ENCODE data around the gene DNM1L.

DNA sequence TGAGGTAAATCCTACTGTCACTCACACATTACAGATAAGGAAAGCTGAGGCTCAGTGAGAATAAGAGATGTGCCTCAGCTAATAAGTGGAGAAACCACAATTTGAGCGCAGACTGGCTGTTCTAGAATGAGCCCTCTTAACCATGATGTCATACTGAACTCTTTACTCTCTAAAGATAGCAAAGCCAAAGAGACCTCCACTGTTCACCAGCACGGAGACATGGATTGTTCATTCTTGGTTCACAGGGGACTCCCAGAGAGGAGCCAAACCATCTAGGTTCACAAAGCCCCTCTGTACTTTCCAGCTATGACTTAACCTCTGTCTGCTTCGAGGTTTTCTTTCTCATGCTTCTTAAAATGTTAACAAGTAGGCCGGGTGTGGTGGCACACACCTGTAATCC, 109.3 kb downstream of the DNM1L start:
- TF ChIP-seq, protein P1, sequence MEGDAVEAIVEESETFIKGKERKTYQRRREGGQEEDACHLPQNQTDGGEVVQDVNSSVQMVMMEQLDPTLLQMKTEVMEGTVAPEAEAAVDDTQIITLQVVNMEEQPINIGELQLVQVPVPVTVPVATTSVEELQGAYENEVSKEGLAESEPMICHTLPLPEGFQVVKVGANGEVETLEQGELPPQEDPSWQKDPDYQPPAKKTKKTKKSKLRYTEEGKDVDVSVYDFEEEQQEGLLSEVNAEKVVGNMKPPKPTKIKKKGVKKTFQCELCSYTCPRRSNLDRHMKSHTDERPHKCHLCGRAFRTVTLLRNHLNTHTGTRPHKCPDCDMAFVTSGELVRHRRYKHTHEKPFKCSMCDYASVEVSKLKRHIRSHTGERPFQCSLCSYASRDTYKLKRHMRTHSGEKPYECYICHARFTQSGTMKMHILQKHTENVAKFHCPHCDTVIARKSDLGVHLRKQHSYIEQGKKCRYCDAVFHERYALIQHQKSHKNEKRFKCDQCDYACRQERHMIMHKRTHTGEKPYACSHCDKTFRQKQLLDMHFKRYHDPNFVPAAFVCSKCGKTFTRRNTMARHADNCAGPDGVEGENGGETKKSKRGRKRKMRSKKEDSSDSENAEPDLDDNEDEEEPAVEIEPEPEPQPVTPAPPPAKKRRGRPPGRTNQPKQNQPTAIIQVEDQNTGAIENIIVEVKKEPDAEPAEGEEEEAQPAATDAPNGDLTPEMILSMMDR (IDR thresholded peaks at IDR 0.05; ENCODE audit: insufficient read depth, low read depth, low read length) = no peak
- no peak for TF ChIP-seq EZH2 (IDR thresholded peaks at IDR 0.05; ENCODE audit: insufficient read depth, low read length)

All from astrocyte (in vitro differentiated cells and primary cell).